HG03565 (cell line): ENCODE results near the gene PMEL.

Experiments
- ATAC-seq: cut with Tn5 transposase; IDR thresholded peaks from one replicate; pipeline ENCODE4 v1.9.1; 2021; ENCODE audit warnings: mild to moderate bottlenecking, moderate library complexity; ENCODE audit not compliant: unreplicated experiment

PMEL gene

DNA sequence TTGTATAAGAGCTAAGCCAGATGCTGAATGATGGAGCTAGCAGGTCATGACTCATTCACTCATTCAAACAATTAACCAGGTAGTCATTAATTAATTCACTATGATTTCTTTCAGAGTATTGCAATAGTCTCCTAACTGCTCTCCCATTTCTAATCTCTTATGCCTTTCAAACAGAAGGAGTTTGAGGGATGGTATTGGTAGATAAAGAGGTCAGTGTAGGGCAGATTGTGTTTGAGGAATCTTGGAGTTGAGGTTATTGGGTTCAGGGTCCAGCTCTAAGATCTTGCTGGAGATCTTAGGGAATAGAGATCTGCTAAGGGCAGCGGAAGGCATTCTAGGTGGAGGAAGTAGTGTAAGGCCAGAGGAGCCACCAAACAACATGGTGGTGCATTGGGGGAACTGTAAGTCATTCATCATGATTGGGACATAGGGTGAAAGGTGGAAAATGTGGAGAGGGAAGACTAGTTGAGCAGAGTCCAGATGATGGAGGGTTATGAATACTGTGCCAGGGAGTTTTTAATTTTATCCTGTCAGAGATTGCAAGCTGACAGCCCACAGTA is 23.2 kb downstream of the PMEL start:
- no peak for ATAC-seq

DNA sequence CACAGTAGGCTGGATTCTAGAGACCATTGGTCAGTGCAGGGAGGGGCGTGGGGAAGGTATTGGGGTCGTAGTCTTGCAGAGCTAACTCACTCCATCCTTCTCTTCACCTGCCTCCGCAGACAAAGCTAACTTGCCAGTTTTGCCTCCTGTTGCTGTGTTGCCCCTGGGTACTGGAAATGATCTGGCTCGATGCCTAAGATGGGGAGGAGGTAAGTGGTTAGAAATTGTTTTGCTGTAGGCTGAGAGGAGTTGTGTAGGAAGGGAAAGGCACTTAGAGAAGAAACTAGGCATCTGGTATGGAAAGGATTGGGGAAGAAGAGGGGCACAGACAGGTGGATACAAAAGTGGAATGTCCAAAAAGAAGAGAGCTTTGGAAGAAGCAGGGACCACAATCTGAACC is 23.8 kb downstream of the PMEL start:
- no peak for ATAC-seq

DNA sequence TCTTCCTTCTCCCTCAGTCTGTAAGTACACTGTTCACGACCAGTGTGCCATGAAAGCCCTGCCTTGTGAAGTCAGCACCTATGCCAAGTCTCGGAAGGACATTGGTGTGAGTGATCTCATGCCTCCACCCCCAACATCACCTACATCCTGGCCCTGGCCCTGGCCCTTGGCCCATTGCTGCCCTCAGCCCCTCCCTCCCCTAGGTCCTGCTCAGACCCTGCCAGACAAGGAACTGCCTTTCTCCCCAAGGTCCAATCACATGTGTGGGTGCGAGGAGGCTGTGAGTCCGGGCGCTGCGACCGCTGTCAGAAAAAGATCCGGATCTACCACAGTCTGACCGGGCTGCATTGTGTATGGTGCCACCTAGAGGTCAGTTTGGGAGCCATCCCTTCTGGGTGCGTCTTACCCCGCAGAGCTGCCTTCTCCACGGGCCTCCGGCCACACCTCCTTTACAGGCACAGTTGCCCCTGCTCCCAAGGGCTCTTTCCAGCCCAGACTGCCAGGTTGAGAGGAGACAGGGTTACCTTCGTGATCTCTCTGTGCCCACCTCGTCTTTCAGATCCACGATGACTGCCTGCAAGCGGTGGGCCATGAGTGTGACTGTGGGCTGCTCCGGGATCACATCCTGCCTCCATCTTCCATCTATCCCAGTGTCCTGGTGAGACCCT is 25.6 kb downstream of the PMEL start:
- peak; percentile 81 for ATAC-seq

DNA sequence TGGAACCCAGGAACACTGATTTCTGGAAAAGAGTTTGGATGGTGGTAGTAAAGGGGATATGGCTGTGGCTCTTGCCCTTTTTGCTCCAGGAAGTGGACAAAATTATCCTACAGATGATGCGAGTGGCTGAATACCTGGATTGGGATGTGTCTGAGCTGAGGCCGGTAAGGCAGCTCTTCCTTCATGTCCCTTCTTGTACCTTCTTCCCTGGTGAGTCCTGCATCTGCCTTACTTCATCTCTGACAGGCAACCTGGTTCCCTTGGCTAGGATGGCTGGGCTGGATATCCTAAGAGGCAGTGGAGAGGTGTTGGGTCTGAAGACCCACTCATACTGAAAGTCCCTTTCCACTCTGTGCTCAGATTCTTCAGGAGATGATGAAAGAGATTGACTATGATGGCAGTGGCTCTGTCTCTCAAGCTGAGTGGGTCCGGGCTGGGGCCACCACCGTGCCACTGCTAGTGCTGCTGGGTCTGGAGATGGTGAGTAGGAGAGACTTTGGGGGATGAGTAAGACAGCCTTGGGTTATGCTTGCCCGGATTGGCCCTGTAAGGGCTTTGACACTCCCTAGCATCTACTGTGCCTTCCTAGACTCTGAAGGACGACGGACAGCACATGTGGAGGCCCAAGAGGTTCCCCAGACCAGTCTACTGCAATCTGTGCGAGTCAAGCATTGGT is 26.9 kb downstream of the PMEL start:
- no peak for ATAC-seq

DNA sequence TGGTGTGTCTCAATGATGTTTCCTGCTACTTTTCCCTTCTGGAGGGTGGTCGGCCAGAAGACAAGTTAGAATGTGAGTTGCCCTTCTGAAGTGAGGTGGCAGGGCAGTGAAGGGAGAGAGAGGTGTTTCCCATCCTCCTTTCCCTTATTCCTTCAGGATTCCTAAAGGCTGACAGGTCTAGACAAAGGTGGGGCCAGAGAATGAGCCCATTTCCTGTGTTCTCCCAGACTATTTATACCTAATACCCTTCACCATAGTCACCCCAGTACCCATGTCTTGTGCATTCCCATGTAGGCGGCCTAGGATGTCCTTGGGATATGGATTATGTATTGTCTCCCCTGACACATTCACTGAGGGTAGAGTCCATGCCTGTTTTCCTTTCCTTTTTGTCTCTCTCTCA is 27.9 kb downstream of the PMEL start:
- no peak for ATAC-seq

DNA sequence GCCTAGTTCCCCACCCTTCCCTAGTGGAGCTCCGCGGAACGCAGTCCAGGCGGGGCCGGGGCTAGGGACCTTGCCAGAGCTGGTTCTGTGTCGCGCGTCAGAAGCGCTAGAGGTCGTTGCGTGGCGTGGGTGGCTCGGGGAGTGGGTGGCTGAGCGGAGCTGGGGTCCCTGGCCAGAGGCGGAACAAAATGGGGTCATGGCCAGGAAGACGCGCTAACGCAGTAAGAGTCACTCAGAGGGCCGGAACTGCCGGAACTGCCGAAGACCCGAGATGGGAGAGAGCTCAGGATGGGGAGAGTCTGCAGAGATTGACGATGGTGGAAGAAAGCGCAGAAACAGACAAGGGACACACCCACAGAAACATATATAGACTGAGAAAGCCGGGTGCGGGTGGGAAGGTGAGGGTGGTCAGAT is 30.1 kb downstream of the PMEL start:
- no peak for ATAC-seq

DNA sequence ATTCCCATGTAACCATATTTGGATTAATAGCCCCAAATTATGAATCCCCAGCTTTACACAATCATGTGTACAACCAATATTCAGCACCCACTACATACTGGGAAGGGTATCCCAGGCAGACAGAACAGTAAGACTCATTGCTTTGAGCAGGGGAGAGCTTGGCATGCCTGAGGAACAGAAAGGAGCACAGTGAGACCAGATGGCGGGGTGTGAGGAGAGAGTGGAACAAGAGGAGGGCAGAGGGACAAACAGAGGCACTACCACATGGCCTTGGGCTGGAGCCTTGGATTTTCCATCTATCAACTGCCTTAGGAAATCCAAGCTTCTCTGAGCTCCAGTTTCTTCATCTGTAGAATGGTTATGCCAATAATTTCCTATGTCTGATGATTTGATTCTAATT is 31.1 kb downstream of the PMEL start:
- no peak for ATAC-seq

DNA sequence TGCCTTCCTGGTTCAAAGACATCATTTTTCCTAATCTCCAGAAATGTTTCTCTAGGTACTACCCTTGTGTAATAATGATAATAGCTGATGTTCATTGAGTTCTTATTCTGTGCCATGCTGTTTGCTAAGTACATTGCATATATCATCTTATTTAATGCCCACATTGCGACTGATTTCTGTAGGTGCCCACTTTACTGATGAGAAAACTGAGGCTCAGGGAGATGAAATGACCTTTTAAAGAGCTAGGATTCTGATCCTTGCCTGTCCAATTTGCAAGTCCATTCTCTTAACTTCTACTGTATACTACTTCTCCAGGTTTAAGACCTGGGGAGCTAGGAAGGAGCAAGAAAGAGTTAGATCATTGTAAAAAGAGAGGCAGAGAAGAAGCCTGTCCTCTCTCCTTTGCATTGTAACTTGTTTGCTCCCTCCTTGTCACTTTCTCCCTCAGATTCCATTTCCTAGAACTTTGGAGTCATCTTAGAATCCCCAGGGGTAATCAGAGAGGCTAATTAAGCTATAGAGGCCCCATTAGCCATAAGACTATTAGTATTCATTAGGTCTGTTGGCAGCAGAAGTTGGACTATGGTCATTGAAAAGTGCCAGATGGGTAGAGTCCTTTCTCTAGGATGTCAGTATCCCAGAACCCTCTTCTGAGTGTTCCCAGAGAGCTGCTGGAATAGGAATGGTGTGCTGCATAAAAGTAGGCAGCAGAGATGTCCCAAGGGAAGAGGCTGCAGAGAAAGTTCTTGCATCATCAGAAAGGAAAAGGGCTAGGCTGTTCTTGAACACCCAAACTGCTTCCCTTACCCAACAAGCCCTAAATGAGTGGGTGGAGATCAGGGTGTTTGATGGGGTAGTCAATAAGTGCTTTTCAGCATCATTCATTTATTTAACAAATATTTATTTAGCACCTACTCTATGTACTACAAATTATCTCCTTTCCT is 31.8 kb downstream of the PMEL start:
- ATAC-seq = no peak

DNA sequence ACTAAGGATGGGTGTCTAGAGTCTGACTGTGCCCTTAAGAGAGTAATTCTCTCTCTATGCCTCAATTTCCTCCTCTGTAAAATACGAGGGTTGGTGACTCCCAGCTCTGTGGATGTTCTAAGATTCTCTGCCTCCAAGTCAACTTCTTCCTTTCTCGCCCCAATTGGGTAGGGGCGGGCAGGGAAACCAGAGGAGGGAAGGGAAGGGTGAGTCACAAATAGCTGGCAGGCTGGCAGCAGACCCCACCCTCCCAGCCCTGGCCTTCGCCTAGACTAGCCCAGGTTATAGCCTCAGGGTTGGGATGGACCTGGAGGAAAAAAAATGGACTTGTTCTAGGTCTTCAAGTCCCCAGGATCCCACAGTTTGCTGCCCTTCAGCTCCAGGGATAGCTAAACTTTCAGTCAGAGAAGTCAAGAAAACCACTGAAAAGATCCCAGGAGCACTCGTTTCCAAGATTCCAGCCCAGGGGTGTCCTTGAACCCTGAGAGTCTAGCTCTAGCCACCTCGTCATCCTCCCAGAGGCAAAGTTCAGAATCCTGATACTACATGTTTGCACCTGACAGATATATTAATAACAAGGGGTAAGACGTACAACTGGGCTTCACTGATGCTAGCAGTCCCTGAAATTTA is 32.6 kb downstream of the PMEL start:
- ATAC-seq = no peak

DNA sequence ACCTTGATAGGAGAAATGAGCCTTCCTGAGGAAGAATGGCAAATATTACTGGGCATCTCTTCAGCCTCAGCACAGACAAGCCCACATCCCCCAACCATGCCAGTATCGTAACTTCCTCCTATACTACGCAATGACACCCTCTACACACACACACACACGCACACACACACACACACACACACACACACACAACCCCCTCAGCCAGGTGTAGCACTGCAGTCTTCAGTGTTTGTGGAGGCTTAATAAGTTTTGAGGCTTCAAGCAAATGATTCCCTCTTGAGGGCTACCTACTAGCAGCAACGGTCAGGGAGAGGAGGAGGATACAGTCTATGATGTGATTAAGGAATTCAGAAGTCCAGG is 33.3 kb downstream of the PMEL start:
- ATAC-seq = no peak

DNA sequence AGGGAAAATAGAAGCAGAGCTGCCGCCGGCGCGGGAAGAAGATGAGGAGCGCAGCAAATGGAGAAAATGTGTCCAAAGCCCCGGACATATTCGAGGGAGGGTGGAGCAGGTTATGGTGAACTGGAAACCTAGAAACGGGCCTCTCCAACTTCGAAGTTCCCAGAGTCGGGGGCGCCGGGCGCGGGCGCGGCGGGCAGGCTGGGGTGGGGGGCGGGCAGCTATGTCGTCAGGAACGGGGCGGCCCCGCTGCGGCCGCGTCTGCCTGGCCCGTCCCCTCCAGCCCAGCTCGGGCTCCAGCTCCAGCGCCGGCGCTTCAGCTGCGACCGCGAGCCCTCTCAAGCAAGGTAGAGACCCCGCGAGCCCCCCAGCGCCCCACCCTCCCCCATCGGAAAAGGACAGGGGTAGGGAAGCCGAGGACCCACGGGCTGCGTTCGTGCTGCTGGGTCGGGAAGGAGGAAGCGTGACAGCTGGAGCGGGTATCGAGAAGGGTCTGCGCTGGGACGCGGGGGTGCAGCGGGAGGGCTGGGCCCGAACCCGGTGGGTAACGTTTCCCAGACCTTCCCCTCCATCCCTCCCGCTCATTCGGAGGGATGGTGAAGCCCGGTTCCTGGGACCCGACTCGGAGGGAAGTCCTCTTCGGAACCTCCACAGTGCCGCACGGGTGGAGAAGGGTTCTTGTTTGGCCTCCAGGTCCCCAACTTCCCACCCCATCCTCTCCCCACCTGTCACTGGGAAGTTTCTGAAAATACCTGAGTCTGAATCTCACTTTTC is 33.9 kb downstream of the PMEL start:
- ATAC-seq = no peak

DNA sequence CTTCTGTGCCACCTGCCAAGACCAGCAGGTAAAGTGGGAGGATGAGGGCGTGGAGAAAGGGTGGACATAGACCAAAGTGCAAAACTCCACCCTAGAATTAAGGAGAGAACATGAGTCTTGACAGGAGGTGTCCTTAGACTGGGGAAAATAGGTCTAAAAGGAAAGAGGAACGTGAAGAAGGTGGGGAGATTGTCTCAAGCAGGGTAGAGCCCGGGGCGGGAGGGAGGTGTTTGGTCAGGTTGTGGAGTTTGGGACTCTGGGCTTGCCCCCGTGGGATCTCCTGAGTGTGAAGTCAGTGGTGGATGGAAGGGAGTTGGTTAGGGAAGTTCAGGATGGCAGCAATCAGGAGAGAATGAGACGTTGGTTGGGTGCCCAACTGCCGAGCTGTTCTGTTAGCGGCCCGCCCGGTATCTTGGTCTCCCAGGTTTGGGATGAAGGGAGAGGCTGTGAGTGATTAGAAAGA is 34.5 kb downstream of the PMEL start:
- ATAC-seq = no peak

DNA sequence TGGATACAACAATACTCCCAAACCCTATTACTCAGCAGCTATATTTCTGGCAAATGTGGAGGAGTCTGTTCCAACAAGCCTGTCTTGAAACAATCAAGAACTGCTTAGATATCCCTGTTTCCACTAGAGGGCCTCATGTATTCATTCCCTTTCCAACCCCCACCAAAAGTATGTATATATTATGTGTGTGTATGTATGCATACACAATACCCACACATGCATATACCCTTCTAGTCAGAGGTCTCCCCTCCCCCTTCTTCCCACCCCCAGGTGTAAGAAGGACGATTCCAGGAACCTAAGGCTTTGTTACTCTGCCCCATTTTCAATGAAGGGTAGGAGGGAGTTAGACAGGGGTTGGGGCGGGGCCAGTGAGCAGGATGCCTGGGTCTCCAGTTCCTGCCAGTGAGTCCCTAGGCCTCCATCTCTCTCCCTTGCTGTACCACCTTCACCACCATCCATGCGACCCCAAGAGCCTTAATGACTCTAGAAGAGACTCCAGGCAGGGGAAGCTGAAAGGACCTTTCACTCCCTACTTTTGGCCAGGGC is 35.0 kb downstream of the PMEL start, which contains the start of gene DGKA:
TSS of gene DGKA (plus strand) at position 392 of the 546 bp plus-strand sequence. CDS start 5,342 bp downstream, outside the sequence.
- no peak for ATAC-seq

DNA sequence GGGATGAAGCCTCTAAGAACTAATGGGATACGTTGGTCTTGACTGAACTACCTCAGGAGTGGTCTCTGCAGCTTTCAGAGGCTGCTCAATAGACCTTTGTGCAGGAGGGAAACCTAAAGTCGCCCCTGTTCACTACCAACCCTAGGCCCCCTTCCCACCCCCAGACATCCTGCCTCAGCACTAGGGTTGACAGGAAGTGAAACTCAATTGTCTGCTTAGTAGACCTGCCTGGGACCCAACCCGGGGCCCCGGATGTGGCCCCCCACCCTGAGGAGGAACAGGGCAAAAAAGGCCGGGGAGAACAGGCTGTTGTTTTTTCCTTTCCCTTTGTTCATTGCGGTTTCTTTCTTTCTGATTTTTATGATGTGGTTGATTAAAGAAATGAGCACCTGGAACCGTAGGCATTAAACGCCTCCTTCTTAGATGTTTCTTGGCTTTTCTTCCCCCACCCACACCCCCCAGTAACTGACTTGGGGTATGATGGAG is 36.5 kb downstream of the PMEL start:
- peak; percentile 25 for ATAC-seq

DNA sequence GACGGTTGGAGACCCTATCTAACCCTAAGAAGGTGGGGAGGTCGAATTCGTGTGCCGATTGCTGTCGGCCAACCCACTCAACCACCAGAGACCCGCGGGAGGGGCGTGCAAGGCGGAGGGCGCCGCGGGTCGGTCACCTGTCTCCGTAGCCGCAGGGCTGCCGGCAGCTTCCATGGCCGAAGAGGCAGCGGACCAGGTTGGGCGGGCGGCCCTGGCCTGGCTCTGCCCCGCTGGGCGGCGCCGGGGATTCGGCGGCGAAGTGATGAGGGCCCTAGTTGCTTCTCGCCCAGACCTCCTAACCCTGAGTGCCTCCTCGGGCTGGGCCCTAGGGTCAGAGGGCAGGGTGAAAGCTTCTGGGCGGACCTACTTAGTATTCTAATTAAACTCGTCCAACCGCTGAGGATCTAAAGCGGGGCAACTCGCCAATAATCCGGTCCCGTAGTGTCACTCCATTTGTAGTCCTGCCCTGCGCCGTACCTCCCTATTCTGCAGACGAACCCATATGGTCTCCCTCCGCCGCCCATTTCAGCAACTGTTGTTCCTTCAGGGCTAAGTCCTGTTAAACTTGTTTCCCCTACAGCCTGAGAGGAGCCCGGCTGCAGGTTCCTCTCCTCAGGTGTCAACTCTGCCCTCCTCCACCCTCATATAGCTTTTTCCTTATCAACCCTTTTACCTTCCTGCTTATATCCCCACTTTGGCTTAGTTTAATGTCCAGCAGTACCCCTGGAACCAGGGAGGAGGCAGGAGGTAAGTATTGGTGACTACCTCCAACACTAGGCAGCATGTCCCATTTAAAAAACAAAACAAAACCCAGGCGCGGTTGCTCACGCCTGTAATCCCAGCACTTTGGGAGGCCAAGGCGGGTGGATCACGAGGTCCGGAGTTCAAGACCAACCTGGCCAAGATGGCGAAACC is 38.0 kb downstream of the PMEL start, which contains the start of gene PYM1:
TSS of gene PYM1 (minus strand) at position 307 of the 915 bp plus-strand sequence. CDS start at position 174, 133 bp downstream.
- ATAC-seq = peak; percentile 29

DNA sequence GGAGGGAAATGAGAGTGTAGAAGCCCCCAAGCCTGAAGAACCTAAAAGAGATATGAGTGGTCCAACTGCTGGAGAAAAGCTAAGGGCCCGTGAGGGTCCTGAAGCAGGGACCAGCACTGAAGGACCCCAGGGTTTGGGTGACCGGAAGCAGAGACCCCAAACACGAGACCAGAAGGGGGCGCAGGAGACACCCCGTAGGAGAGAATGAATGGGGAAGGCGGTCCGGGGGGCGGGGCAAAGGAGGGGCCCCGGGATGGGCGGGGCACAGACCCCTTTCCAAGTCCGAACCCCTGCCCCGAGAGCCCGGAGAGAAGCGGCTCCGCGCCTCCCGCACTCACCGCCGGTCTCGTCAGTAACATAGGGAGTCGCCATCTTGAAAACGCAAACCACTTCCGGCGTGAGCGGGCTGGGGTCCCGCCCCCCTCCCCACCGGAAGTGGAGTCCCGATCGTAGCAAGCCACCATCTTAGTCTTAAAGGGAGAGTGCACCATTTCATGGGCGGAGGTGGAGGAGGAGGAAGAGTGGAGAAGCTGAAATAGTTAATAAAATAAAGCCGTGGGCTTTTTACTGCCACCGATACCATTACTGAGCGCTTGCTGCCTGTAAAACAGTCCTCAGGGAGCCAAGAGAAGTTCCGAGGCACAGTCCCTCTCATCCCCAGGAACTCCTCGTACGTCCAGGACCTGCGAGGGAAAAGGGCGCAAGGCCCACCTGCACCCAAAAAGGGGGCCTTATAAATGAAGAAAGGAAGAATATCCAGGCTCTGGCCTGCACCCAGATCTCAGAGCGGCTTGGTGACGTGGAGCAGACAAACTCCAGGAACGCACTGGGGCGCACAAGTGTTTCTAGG is 38.9 kb downstream of the PMEL start:
- ATAC-seq = peak; percentile 27
